HEK293 (cell line): Measurements from ENCODE around the gene ATP5IF1.
A peak's percentile ranks its signal among the peaks of the same experiment; 100 is the strongest.

ENCODE experiments used
- CTCF ChIA-PET: fragments of 350-600 bp; formaldehyde crosslinking; extraction: SDS; loops from one replicate; lab custom pipeline; 2021; ENCODE audit warnings: antibody characterized with exemption; lab: Yijun Ruan, JAX
- POLR2A ChIA-PET: fragments of 300-600 bp; formaldehyde crosslinking; extraction: SDS; loops from one replicate; lab custom pipeline; 2020; ENCODE audit warnings: antibody characterized with exemption, inconsistent platforms; lab: Yijun Ruan, JAX
- H3K27ac ChIP-seq: fragments of 200-500 bp; sonication (Bioruptor generic); 2 replicates; pipeline ENCODE4 v1.5.1; 2014; ENCODE audit warnings: low read depth, low read length, control low read depth, inconsistent platforms; ENCODE audit errors: extremely low read depth
- H3K36me3 ChIP-seq, 2 experiments: fragments of 200-500 bp in 1 of 2; sonication (Bioruptor generic) in 1 of 2; 1 replicate in 1 of 2; 2 replicates in 1 of 2; pipeline ENCODE4 v1.5.1; 2014 to 2017; ENCODE audit warnings: inconsistent platforms in 2 of 2, low read length in 2 of 2; ENCODE audit not compliant: control insufficient read depth in 2 of 2, insufficient read depth in 1 of 2
- H3K4me1 ChIP-seq: fragments of 200-500 bp; sonication (Bioruptor generic); 2 replicates; pipeline ENCODE4 v1.5.1; 2014; ENCODE audit warnings: mild to moderate bottlenecking, low read length, inconsistent platforms; ENCODE audit not compliant: control insufficient read depth, insufficient read depth
- H3K4me3 ChIP-seq: 2 replicates; pipeline ENCODE4 v1.5.1; 2011; ENCODE audit warnings: low read depth, mild to moderate bottlenecking, control low read depth, low read length, moderate library complexity
- H3K9me3 ChIP-seq: fragments of 200-500 bp; sonication (Bioruptor generic); 2 replicates; pipeline ENCODE4 v1.5.1; 2014; ENCODE audit warnings: low read depth, low read length, inconsistent platforms; ENCODE audit not compliant: control insufficient read depth, insufficient read depth
- OSR2 ChIP-seq: fragments of 450-650 bp; formaldehyde crosslinking; IDR thresholded peaks from 2 replicates; pipeline ENCODE4 v1.5.1; 2016; ENCODE audit warnings: missing biosample characterization, missing genetic modification characterization
- REPIN1 ChIP-seq: fragments of 450-650 bp; formaldehyde crosslinking; IDR thresholded peaks from 2 replicates; pipeline ENCODE4 v1.5.1; 2017; ENCODE audit warnings: missing biosample characterization, missing genetic modification characterization, low read depth
- REST ChIP-seq: fragments of 450-650 bp; formaldehyde crosslinking; IDR thresholded peaks from 2 replicates; pipeline ENCODE4 v1.5.1; 2016; ENCODE audit warnings: missing biosample characterization, missing genetic modification characterization
- TRIM28 ChIP-seq: IDR thresholded peaks from 2 replicates; pipeline ENCODE4 v1.6.1; 2011; ENCODE audit warnings: low read length, control low read depth, borderline replicate concordance
- ZBTB21 ChIP-seq: fragments of 450-650 bp; formaldehyde crosslinking; IDR thresholded peaks from 2 replicates; pipeline ENCODE4 v1.5.1; 2017; ENCODE audit warnings: missing biosample characterization, missing genetic modification characterization
- ZBTB48 ChIP-seq: fragments of 450-650 bp; formaldehyde crosslinking; IDR thresholded peaks from 2 replicates; pipeline ENCODE4 v1.5.1; 2016; ENCODE audit warnings: missing biosample characterization, missing genetic modification characterization
- ZEB2 ChIP-seq: fragments of 450-650 bp; formaldehyde crosslinking; IDR thresholded peaks from 2 replicates; pipeline ENCODE4 v1.5.1; 2016; ENCODE audit warnings: missing biosample characterization, missing genetic modification characterization
- ZFP41 ChIP-seq: fragments of 450-650 bp; formaldehyde crosslinking; IDR thresholded peaks from 2 replicates; pipeline ENCODE4 v1.5.1; 2016; ENCODE audit warnings: missing biosample characterization, missing genetic modification characterization, borderline replicate concordance
- ZNF121 ChIP-seq: fragments of 450-650 bp; formaldehyde crosslinking; IDR thresholded peaks from 2 replicates; pipeline ENCODE4 v1.5.1; 2016; ENCODE audit warnings: missing biosample characterization, missing genetic modification characterization
- ZNF16 ChIP-seq: fragments of 450-650 bp; formaldehyde crosslinking; IDR thresholded peaks from 2 replicates; pipeline ENCODE4 v1.5.1; 2016; ENCODE audit warnings: low read depth, missing biosample characterization, missing genetic modification characterization
- ZNF221 ChIP-seq: fragments of 450-650 bp; formaldehyde crosslinking; IDR thresholded peaks from 2 replicates; pipeline ENCODE4 v1.5.1; 2017; ENCODE audit warnings: missing biosample characterization, missing genetic modification characterization, borderline replicate concordance
- ZNF24 ChIP-seq: fragments of 450-650 bp; formaldehyde crosslinking; IDR thresholded peaks from 2 replicates; pipeline ENCODE4 v1.5.1; 2016; ENCODE audit warnings: missing biosample characterization, missing genetic modification characterization
- ZNF335 ChIP-seq: fragments of 450-650 bp; formaldehyde crosslinking; conservative IDR thresholded peaks from 2 replicates; pipeline ENCODE4 v1.5.1; 2016; ENCODE audit warnings: missing biosample characterization, missing genetic modification characterization
- ZNF488 ChIP-seq: fragments of 450-650 bp; formaldehyde crosslinking; IDR thresholded peaks from 2 replicates; pipeline ENCODE4 v1.5.1; 2016; ENCODE audit warnings: missing biosample characterization, missing genetic modification characterization
- ZNF514 ChIP-seq: fragments of 450-650 bp; formaldehyde crosslinking; IDR thresholded peaks from 2 replicates; pipeline ENCODE4 v1.5.1; 2016; ENCODE audit warnings: missing biosample characterization, missing genetic modification characterization
- ZNF585B ChIP-seq: fragments of 450-650 bp; formaldehyde crosslinking; IDR thresholded peaks from 2 replicates; pipeline ENCODE4 v1.5.1; 2016; ENCODE audit warnings: missing biosample characterization, missing genetic modification characterization
- TF ChIP-seq, protein P1 (sequence below): fragments of 450-650 bp; formaldehyde crosslinking; IDR thresholded peaks from 2 replicates; pipeline ENCODE4 v1.5.1; 2016; ENCODE audit warnings: missing biosample characterization, missing genetic modification characterization

Gene ATP5IF1

DNA sequence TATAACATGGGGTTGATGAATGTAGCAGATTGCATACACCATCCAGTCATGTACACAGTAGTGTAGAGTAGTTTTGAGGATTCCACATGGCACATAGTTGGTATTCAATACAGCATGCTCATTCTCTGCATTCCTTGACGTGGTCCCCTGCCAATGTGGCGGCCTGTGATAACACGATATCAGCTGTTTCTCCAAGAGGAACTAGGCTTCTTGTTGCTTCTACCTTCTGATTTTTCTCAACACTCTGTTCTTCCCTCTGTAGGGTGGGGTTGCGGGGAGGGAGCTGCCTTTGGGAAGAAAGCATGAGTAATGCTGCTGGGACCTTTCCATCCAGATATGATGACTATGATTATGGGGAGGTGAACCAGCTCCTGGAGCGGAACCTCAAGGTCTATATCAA lies 42.8 kb downstream of the ATP5IF1 start:
- POLR2A ChIA-PET: interaction anchor here (0.6 kb wide), 1 partner anchor 244 kb away, joined by 6 read pairs; no protein-coding TSS in a partner anchor
- no peaks in the 10 kb centered on the region for H3K9me3 ChIP-seq
- H3K36me3 ChIP-seq: peaks cover 39 to 88% of the 10 kb centered on the region in 2 experiments
- no peak for TF ChIP-seq ZNF514 (tag by site-specific recombination)
- no peak for TF ChIP-seq ZBTB48
- no peak for TF ChIP-seq ZNF121 (tag by site-specific recombination)
- no peak for TF ChIP-seq ZNF221 (tag by site-specific recombination)
- no peak for TF ChIP-seq OSR2 (tag by site-specific recombination)
- TF ChIP-seq ZNF16 (tag by site-specific recombination): no peak
- TF ChIP-seq ZFP41 (tag by site-specific recombination): no peak
- TF ChIP-seq ZNF488: no peak
- TF ChIP-seq ZEB2: no peak
- no peak for TF ChIP-seq ZNF335 (tag by site-specific recombination)
- no peak for TF ChIP-seq TRIM28
- TF ChIP-seq, all 188 proteins: peak for 0
- Histone ChIP-seq H3K4me1 (no peaks in the 10 kb centered on the region), H3K4me3 (no peak overlapping the region), H3K27ac (no peak overlapping the region)
- CTCF ChIA-PET: interaction anchor here (1.3 kb wide), 1 partner anchor 30 kb away, joined by 5 read pairs; no protein-coding TSS in a partner anchor

- Histone ChIP-seq H3K27ac (no peak overlapping the region), H3K4me3 (no peak overlapping the region), H3K36me3 (peaks cover 31 to 79% of the 10 kb centered on the region in 2 experiments), H3K4me1 (no peaks in the 10 kb centered on the region), H3K9me3 (no peaks in the 10 kb centered on the region)
- TF ChIP-seq ZNF585B (tag by site-specific recombination) (no peak), ZNF24 (tag by site-specific recombination) (no peak), REST (tag by site-specific recombination) (no peak), ZBTB21 (tag by site-specific recombination) (no peak), REPIN1 (tag by site-specific recombination) (no peak), ZNF121 (tag by site-specific recombination) (0 out of 2 replicates have a peak, but pooled peaks have one; percentile 43)
- TF ChIP-seq, protein P1, sequence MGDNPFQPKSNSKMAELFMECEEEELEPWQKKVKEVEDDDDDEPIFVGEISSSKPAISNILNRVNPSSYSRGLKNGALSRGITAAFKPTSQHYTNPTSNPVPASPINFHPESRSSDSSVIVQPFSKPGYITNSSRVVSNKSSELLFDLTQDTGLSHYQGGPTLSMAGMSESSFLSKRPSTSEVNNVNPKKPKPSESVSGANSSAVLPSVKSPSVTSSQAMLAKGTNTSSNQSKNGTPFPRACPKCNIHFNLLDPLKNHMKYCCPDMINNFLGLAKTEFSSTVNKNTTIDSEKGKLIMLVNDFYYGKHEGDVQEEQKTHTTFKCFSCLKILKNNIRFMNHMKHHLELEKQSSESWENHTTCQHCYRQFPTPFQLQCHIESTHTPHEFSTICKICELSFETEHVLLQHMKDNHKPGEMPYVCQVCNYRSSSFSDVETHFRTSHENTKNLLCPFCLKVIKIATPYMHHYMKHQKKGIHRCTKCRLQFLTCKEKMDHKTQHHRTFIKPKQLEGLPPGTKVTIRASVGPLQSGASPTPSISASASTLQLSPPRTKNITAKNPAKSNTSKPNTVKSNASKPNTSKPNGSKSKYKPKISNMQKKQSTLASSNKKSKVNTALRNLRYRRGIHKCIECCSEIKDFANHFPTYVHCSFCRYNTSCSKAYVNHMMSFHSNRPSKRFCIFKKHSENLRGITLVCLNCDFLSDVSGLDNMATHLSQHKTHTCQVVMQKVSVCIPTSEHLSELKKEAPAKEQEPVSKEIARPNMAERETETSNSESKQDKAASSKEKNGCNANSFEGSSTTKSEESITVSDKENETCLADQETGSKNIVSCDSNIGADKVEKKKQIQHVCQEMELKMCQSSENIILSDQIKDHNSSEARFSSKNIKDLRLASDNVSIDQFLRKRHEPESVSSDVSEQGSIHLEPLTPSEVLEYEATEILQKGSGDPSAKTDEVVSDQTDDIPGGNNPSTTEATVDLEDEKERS: no peak
- ChIA-PET CTCF (no interaction called here), POLR2A (interaction anchor here (0.8 to 1.2 kb wide), 2 partner anchors 20 to 49 kb away, joined by 4 to 7 read pairs; partner anchors contain the start of genes MED18 and SESN2)
These were observed 43.8 kb downstream of the ATP5IF1 start for GRCh38 chr1:28279721-28280120.
